Neuronal stem cell (in vitro differentiated cells): ENCODE results near the gene HGS.

Source experiments
- DNase-seq: peaks from one replicate; pipeline ENCODE4 v3.0.0-alpha.2; 2013; ENCODE audit warnings: low spot score
- H2AFZ ChIP-seq: one replicate; pipeline ENCODE4 v1.6.1; 2013; ENCODE audit warnings: mild to moderate bottlenecking, low read length, inconsistent platforms
- H2AK5ac ChIP-seq: 2 replicates; pipeline ENCODE4 v1.6.1; 2013; ENCODE audit warnings: low read depth, mild to moderate bottlenecking, inconsistent platforms, low read length, moderate library complexity, mixed read lengths
- H2BK120ac ChIP-seq: 2 replicates; pipeline ENCODE4 v1.6.1; 2013; ENCODE audit warnings: low read depth, mild to moderate bottlenecking, inconsistent platforms, low read length, moderate library complexity, mixed read lengths
- H2BK12ac ChIP-seq: one replicate; pipeline ENCODE4 v1.6.1; 2013; ENCODE audit warnings: low read length, inconsistent platforms
- H2BK15ac ChIP-seq: 2 replicates; pipeline ENCODE4 v1.6.1; 2013; ENCODE audit warnings: mild to moderate bottlenecking, low read length, inconsistent platforms, mixed read lengths
- H2BK5ac ChIP-seq: one replicate; pipeline ENCODE4 v1.6.1; 2013; ENCODE audit warnings: inconsistent platforms, mild to moderate bottlenecking, low read length, moderate library complexity
- H3K14ac ChIP-seq: one replicate; pipeline ENCODE4 v1.6.1; 2013; ENCODE audit warnings: low read length, inconsistent platforms
- H3K18ac ChIP-seq: 2 replicates; pipeline ENCODE4 v1.6.1; 2013; ENCODE audit warnings: low read length, inconsistent platforms
- H3K23ac ChIP-seq: 2 replicates; pipeline ENCODE4 v1.6.1; 2013; ENCODE audit warnings: low read depth, mild to moderate bottlenecking, mixed read lengths, low read length, inconsistent platforms; ENCODE audit not compliant: poor library complexity
- H3K27ac ChIP-seq: replicated peaks from 3 replicates; pipeline ENCODE4 v1.5.1; 2013; ENCODE audit warnings: low read length, inconsistent platforms
- H3K27me3 ChIP-seq, 3 experiments: 2 replicates each; pipeline ENCODE4 v1.6.1; 2013; ENCODE audit warnings: low read length in 3 of 3, mild to moderate bottlenecking in 2 of 3, inconsistent platforms in 1 of 3, low read depth in 1 of 3, mixed read lengths in 1 of 3, moderate library complexity in 1 of 3; ENCODE audit not compliant: control insufficient read depth in 3 of 3, insufficient read depth in 3 of 3
- H3K36me3 ChIP-seq, 2 donors: replicated peaks in 1 of 2; 2 replicates each; pipeline ENCODE4 v1.6.1; 2013; ENCODE audit warnings: low read length in 2 of 2; ENCODE audit not compliant: control insufficient read depth in 2 of 2, insufficient read depth in 2 of 2
- H3K4ac ChIP-seq: 2 replicates; pipeline ENCODE4 v1.6.1; 2013; ENCODE audit warnings: inconsistent platforms, mild to moderate bottlenecking, low read length, moderate library complexity
- H3K4me1 ChIP-seq, 2 donors: 1 replicate in 1 of 2; 2 replicates in 1 of 2; pipeline ENCODE4 v1.6.1; 2013; ENCODE audit warnings: low read length in 2 of 2, low read depth in 1 of 2; ENCODE audit not compliant: control insufficient read depth in 2 of 2, insufficient read depth in 1 of 2
- H3K4me2 ChIP-seq: one replicate; pipeline ENCODE4 v1.6.1; 2013; ENCODE audit warnings: mild to moderate bottlenecking, low read length, inconsistent platforms; ENCODE audit not compliant: insufficient read depth, poor library complexity, severe bottlenecking
- H3K4me3 ChIP-seq, 2 donors: 2 replicates each; pipeline ENCODE4 v1.5.1; 2013; ENCODE audit warnings: low read length in 2 of 2, mild to moderate bottlenecking in 2 of 2, inconsistent platforms in 1 of 2, moderate library complexity in 1 of 2
- H3K79me1 ChIP-seq: one replicate; pipeline ENCODE4 v1.6.1; 2013; ENCODE audit warnings: low read depth, mild to moderate bottlenecking, inconsistent platforms, low read length, moderate library complexity
- H3K9ac ChIP-seq: one replicate; pipeline ENCODE4 v1.6.1; 2013; ENCODE audit warnings: mild to moderate bottlenecking, low read depth, low read length, inconsistent platforms; ENCODE audit not compliant: poor library complexity
- H3K9me3 ChIP-seq, 2 donors: replicated peaks in 1 of 2; 2 replicates each; pipeline versions ENCODE3 to v1.6.1; 2013; ENCODE audit warnings: low read length in 2 of 2, mild to moderate bottlenecking in 2 of 2, inconsistent platforms in 1 of 2, low read depth in 1 of 2, mixed read lengths in 1 of 2, moderate library complexity in 1 of 2; ENCODE audit not compliant: control insufficient read depth in 2 of 2, insufficient read depth in 1 of 2
- H4K8ac ChIP-seq: one replicate; pipeline ENCODE4 v1.6.1; 2013; ENCODE audit warnings: low read depth, mild to moderate bottlenecking, inconsistent platforms, low read length, moderate library complexity
- H4K91ac ChIP-seq: one replicate; pipeline ENCODE4 v1.6.1; 2013; ENCODE audit warnings: low read length, low read depth, mild to moderate bottlenecking, inconsistent platforms; ENCODE audit not compliant: poor library complexity
- WGBS, 2 donors: extraction: QIAGEN DNeasy Blood & Tissue Kit; methylation state at CpG; one replicate each; pipeline ENCODE4 v1.1.7; 2013; ENCODE audit warnings: missing lambda C conversion rate in 2 of 2, mixed read lengths in 1 of 2; ENCODE audit not compliant: insufficient read length in 2 of 2, insufficient replicate concordance in 1 of 2; ENCODE audit errors: extremely low coverage in 2 of 2; 5-methylcytosine and 5-hydroxymethylcytosine counted together

The HGS gene

GRCh38 chr17:81662002-81662401, 21.8 kb upstream of the HGS start:
- no peak overlapping the region for H3K4ac ChIP-seq
- no peak overlapping the region for H3K23ac ChIP-seq
- WGBS, 2 donors, result no CpG with 5 or more reads among the region's 4 CpGs

GRCh38 chr17:81664051-81664470, 19.8 kb upstream of the HGS start:
- Histone ChIP-seq H2BK12ac (no peak overlapping the region), H2BK5ac (no peak overlapping the region), H3K27me3 (no peaks in the 10 kb centered on the region), H2BK120ac (no peak overlapping the region), H3K36me3 (peaks cover 17 to 27% of the 10 kb centered on the region in 2 donors), H3K14ac (no peak overlapping the region), H2AK5ac (no peak overlapping the region), H3K79me1 (peaks cover 20% of the 10 kb centered on the region), H3K9ac (no peak overlapping the region), H3K9me3 (peaks cover 0 to 2% of the 10 kb centered on the region in 2 donors), H4K91ac (no peak overlapping the region), H3K27ac (no peak overlapping the region), H3K4me3 (peak overlapping the region in 1 of 2 donors; percentile 65), H3K4me2 (no peak overlapping the region), H4K8ac (no peak overlapping the region), H3K23ac (no peak overlapping the region), H2AFZ (no peak overlapping the region), H2BK15ac (no peak overlapping the region), H3K4ac (no peak overlapping the region), H3K18ac (no peak overlapping the region), H3K4me1 (peaks cover 10 to 12% of the 10 kb centered on the region in 2 donors)
- no peak for DNase-seq
- no CpG with 5 or more reads among the region's 7 CpGs for WGBS, 2 donors

More at GRCh38 chr17:81662002-81662401, 21.8 kb upstream of the HGS start:
- H2BK12ac ChIP-seq, result no peak overlapping the region
- peaks cover 8 to 11% of the 10 kb centered on the region in 2 donors for H3K36me3 ChIP-seq
- no peak overlapping the region for H2BK15ac ChIP-seq
- no peak overlapping the region for H2AFZ ChIP-seq
- H2BK5ac ChIP-seq, result no peak overlapping the region
- no peak overlapping the region for H3K27ac ChIP-seq
- H3K79me1 ChIP-seq, result peaks cover 13% of the 10 kb centered on the region
- no peak overlapping the region for H3K18ac ChIP-seq
- H3K27me3 ChIP-seq, result no peaks in the 10 kb centered on the region
- DNase-seq, result no peak
- H3K4me3 ChIP-seq, result no peak overlapping the region
- H3K4me2 ChIP-seq, result no peak overlapping the region
- no peak overlapping the region for H2BK120ac ChIP-seq
- no peak overlapping the region for H3K9ac ChIP-seq
- H4K91ac ChIP-seq, result no peak overlapping the region
- peaks cover 6 to 7% of the 10 kb centered on the region in 2 donors for H3K4me1 ChIP-seq
- H3K14ac ChIP-seq, result no peak overlapping the region
- H3K9me3 ChIP-seq, result peaks cover 0 to 2% of the 10 kb centered on the region in 2 donors
- no peak overlapping the region for H4K8ac ChIP-seq
- no peak overlapping the region for H2AK5ac ChIP-seq

- H2BK120ac ChIP-seq, result no peak overlapping the region
- DNase-seq, result no peak
- WGBS, 2 donors, result no CpG with 5 or more reads among the region's 30 CpGs
Observed at GRCh38 chr17:81665205-81666091, 18.4 kb upstream of the HGS start.

GRCh38 chr17:81666092-81666341, 17.8 kb upstream of the HGS start:
- H2AFZ ChIP-seq, result peak overlapping the region; percentile 93
- H3K4me3 ChIP-seq, result peak overlapping the region; percentile 85 to 99
- H3K9ac ChIP-seq, result peak overlapping the region; percentile 100
- H3K27ac ChIP-seq, result peak overlapping the region; percentile 56
- peaks cover 10 to 12% of the 10 kb centered on the region in 2 donors for H3K4me1 ChIP-seq
- no peak overlapping the region for H3K4ac ChIP-seq
- H3K14ac ChIP-seq, result peak overlapping the region; percentile 25
- no peak overlapping the region for H4K91ac ChIP-seq
- H2AK5ac ChIP-seq, result peak overlapping the region; percentile 85
- DNase-seq, result no peak
- H2BK120ac ChIP-seq, result no peak overlapping the region
- peak overlapping the region; percentile 78 for H3K4me2 ChIP-seq
- WGBS, 2 donors, result no CpG with 5 or more reads among the region's 16 CpGs
- peaks cover 0 to 2% of the 10 kb centered on the region in 2 donors for H3K9me3 ChIP-seq
- no peak overlapping the region for H2BK15ac ChIP-seq
- no peak overlapping the region for H2BK5ac ChIP-seq
- no peak overlapping the region for H2BK12ac ChIP-seq
- peaks cover 21% of the 10 kb centered on the region for H3K79me1 ChIP-seq
- H3K36me3 ChIP-seq, result peaks cover 31 to 46% of the 10 kb centered on the region in 2 donors
- H3K18ac ChIP-seq, result peak overlapping the region; percentile 99
- no peak overlapping the region for H4K8ac ChIP-seq
- no peaks in the 10 kb centered on the region for H3K27me3 ChIP-seq
- peak overlapping the region; percentile 100 for H3K23ac ChIP-seq

More at GRCh38 chr17:81665205-81666091, 18.4 kb upstream of the HGS start:
- Histone ChIP-seq H4K91ac (no peak overlapping the region), H4K8ac (no peak overlapping the region), H3K23ac (peak overlapping the region; percentile 100), H3K4me2 (peak overlapping the region; percentile 78), H3K14ac (peak overlapping the region; percentile 25), H2AK5ac (peak overlapping the region; percentile 85), H3K4me3 (peak overlapping the region; percentile 85 to 99), H3K79me1 (peaks cover 21% of the 10 kb centered on the region), H3K4me1 (peaks cover 10 to 12% of the 10 kb centered on the region in 2 donors), H3K4ac (no peak overlapping the region), H2AFZ (peak overlapping the region; percentile 93), H2BK12ac (no peak overlapping the region), H2BK5ac (no peak overlapping the region), H3K27ac (no peak overlapping the region), H3K18ac (peak overlapping the region; percentile 99), H2BK15ac (no peak overlapping the region), H3K9me3 (peaks cover 0 to 2% of the 10 kb centered on the region in 2 donors), H3K9ac (peak overlapping the region; percentile 100), H3K27me3 (no peaks in the 10 kb centered on the region), H3K36me3 (peaks cover 28 to 40% of the 10 kb centered on the region in 2 donors)
